GM23338 (cell line): ENCODE data around the gene TAF3.

Source experiments
- CREB1 ChIP-seq: fragments of 250-450 bp; sonication (Bioruptor Pico); IDR thresholded peaks from 2 replicates; pipeline ENCODE4 v1.5.0; 2020; ENCODE audit warnings: low read depth, mild to moderate bottlenecking, moderate library complexity
- CTCF ChIP-seq, 2 experiments: fragments of 200-600 bp in 1 of 2; sonication (generic) in 1 of 2; conservative IDR thresholded peaks; 2 replicates each; pipeline versions ENCODE4 v1.5.1 to v1.6.1; 2016 to 2017; ENCODE audit warnings: antibody characterized with exemption in 2 of 2, low read depth in 2 of 2, mild to moderate bottlenecking in 2 of 2, moderate library complexity in 1 of 2
- ETS1 ChIP-seq: IDR thresholded peaks from 2 replicates; pipeline ENCODE4 v1.6.1; 2016; ENCODE audit warnings: antibody characterized with exemption
- EZH2 ChIP-seq: fragments of 200-600 bp; sonication (generic); IDR thresholded peaks from one replicate; pipeline ENCODE4 v1.8.0; 2017; ENCODE audit warnings: antibody characterized with exemption, mild to moderate bottlenecking, low read depth; ENCODE audit not compliant: unreplicated experiment
- EZH2phosphoT487 ChIP-seq: fragments of 200-600 bp; sonication (generic); IDR thresholded peaks from one replicate; pipeline ENCODE4 v1.8.1; 2018; ENCODE audit warnings: antibody characterized with exemption; ENCODE audit not compliant: unreplicated experiment
- NANOG ChIP-seq: IDR thresholded peaks from 2 replicates; pipeline ENCODE4 v1.6.1; 2016; ENCODE audit warnings: antibody characterized with exemption, borderline replicate concordance
- POLR2AphosphoS5 ChIP-seq: IDR thresholded peaks from 2 replicates; pipeline ENCODE4 v1.6.1; 2016; ENCODE audit warnings: antibody characterized with exemption, low read depth
- REST ChIP-seq: IDR thresholded peaks from one replicate; pipeline ENCODE4 v1.6.1; 2018; ENCODE audit warnings: antibody characterized with exemption; ENCODE audit not compliant: unreplicated experiment
- ZNF114 ChIP-seq: fragments of 250-450 bp; sonication (Bioruptor Pico); IDR thresholded peaks from 2 replicates; pipeline ENCODE4 v1.5.0; 2020; ENCODE audit warnings: mild to moderate bottlenecking, moderate library complexity

GRCh38 chr10:8037199-8037801 is 219.0 kb downstream of the TAF3 start:
- no peak for TF ChIP-seq POLR2AphosphoS5
- no peak for TF ChIP-seq ZNF114 (CRISPR knock-in tag)
- TF ChIP-seq NANOG: no peak
- TF ChIP-seq CTCF (conservative IDR thresholded peaks at IDR 0.05; ENCODE audit: low read depth in 2 of 2): no peak
- TF ChIP-seq REST: no peak
- no peak for TF ChIP-seq ETS1
- TF ChIP-seq EZH2phosphoT487: peak; percentile 77
- peak; percentile 99 for TF ChIP-seq EZH2
- TF ChIP-seq CREB1 (CRISPR knock-in tag): no peak
